ENCODE results near the gene TRAM2.

Gene TRAM2

DNA sequence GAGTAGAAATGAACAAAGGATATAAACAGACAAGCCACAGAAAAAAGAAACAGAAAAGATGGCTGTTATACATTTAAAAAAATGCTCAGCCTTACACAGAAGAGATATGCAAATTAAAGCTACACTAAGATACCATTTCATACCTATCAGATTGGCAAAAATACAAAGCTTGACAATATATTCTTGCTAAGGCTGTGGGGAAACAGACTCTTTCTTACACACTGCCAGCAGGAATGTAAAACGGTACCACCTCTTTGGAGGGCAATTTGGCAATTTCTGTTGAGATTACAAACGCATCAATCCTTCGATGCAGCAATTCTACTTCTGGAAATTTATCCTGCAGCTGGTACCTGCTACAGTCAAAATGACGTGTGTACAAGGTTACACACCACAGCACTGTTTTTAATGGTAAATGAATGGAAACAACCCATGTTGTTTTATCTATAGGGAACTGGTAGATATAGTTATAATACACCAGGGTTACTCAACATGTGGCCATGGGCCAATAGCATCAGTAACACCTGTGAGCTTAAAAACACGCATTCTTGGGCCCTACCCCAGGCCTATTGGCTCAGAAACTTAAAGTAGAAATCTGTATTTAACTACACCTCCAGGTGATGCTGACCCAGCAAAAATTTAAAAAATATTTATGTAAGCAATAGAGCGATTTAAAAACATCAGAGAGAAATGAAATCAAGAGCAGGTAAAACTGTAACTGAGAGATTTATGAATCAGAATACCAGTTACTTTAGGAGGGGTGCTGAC lies 53.3 kb downstream of the TRAM2 start:
- no peak for DNase-seq

GRCh38 chr6:52522655-52523054 lies 54.2 kb downstream of the TRAM2 start:
- DNase-seq: no peak

- no peak for DNase-seq
These were observed 54.7 kb downstream of the TRAM2 start for GRCh38 chr6:52522151-52522626.

DNA sequence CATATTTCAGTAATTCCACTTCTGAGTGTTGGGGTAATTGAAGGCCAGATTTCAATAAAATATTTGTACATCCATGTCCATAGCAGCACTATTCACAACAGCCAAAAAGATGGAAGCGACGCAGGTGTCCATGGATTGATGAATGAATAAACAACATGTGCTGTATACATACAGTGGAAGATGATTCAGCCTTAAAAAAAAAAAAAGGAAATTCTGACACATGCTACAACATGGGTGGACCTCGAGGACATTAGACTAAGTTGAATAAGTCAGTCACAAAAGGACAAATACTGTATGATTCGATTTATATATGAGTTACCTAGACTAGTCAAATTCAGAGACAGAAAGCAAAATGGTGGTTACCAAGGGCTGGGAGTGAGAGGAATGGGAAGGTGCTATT lies 57.2 kb downstream of the TRAM2 start:
- DNase-seq: no peak

- no peak for DNase-seq
These were observed 58.4 kb downstream of the TRAM2 start for GRCh38 chr6:52518279-52518945.

- DNase-seq: peak; percentile 61
These were observed 59.2 kb downstream of the TRAM2 start for GRCh38 chr6:52517502-52518278.

DNA sequence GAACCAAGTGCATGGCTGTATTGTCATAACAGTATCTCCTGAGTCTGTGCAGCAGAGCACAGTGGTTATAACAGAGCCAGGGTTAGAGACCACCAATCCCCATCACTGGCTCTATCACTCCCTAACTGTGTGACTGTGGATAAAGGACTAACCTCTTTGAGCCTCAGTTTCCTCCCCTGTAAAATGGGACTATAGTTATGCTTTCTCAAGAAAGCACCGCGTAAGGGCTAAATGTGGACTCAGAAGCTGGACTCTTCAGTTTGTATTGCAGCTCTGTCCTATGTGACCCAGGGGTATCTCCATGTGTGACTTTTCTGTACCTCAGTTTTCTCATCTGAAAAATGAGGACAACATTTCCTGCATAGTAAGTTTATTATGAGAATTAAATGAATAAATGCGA lies 59.9 kb downstream of the TRAM2 start:
- no peak for DNase-seq

GRCh38 chr6:52516269-52516668 lies 60.6 kb downstream of the TRAM2 start:
- no peak for DNase-seq

DNA sequence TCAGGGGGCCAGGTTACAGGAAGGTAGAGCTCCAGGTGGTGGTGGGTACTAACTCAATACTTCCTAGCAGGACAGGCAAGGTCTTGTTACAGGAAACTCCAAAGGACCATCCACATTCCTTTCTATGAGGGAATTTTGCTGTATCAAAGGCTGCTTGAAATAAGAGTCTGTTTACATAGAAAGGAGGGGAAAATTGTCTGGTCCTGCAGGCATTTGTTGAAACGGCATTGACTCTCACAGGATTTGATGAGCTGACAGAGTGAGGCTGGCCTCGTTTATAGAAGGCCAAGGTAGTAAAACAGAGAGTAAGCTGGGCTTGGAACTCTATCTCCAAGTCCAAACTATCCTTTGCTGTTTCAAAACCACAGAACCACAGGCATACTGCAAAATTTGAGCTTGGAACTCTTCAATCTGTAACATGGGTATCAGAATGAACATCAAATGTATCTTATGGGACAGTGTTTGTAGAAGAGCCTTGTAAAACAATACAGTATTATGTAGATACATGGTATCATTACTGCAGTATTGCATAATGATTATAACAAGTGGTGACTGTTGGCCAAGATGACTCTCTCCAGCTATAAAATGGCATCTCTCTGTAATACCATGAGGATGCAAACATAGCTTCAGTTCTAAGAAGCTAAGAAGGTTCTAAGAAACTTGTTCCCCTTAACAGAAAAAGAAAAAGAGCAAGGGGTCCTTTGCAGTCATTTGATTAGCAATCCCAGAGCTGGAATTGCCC lies 61.5 kb downstream of the TRAM2 start:
- DNase-seq: no peak

- DNase-seq: no peak
These were observed 62.3 kb downstream of the TRAM2 start for GRCh38 chr6:52514514-52514913.

GRCh38 chr6:52513896-52514295 lies 63.0 kb downstream of the TRAM2 start:
- no peak for DNase-seq

GRCh38 chr6:52513464-52513863 lies 63.4 kb downstream of the TRAM2 start:
- no peak for DNase-seq

DNA sequence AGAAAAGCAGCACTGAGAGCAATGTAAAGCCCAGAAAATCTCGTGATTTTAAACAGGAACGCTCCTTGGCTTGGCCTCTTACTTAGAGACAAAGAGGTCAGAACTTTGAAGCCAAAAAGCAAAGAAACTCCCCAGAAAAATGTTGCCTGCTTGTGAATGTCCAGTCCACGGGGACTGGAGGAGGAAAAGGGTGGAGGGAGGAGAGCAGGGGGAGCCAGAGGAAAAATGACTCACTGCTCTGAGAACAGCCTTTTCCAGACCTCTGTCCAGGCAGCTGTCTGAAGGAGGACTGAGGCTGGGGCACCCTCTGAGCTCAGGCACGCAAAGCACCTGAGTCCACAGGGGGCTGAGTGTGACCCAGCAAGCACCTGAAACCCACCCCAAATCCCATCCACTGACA lies 64.7 kb downstream of the TRAM2 start:
- no peak for DNase-seq

- DNase-seq: no peak
These were observed 65.2 kb downstream of the TRAM2 start for GRCh38 chr6:52511572-52512151.

- DNase-seq: no peak
These were observed 65.7 kb downstream of the TRAM2 start for GRCh38 chr6:52511163-52511562.

- DNase-seq: no peak
These were observed 66.7 kb downstream of the TRAM2 start for GRCh38 chr6:52510213-52510562.

DNA sequence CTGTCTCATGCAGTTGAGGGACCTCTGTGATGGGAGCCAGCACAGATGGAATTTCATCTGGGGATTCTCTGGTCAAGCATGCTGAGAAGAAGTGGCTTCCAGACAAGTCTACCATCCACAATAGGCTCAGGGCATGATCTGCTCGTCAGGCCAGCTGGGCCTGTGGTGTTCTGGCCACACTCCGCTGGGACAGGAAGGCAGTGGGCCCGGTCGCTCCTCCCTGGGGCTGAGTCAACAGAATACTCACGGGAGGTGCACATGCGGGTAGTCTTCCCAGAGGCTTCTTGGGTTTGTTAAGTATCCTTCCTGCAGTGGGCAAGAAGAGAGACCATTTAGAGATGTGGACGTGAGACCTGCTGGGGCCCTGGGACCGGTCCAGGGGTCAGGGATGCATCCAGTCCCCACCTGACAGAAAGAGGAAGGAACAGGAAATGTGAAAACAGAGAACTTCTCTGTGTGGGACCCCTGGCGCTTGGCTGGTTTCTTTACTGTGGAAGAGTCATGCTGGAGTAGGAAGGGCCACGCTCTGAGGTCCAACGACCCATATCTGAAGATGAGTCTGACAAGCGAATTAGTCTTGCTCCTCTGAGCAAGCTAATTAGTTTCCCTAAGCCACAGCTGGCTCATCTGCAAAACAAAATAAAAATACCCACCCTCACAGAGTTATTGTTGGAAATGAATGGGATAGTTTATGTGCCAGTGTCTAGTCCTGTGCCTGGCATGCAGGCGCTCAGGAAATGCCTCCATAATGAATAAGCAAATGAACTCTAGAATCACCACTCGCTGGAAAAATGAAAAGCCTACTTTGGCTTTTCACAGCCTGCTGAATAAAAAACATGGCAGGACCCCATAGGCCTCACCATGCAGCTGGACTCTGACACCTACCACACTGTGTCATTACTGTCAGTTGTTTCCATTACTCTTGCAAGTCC lies 67.3 kb downstream of the TRAM2 start:
- no peak for DNase-seq

- DNase-seq: no peak
These were observed 68.6 kb downstream of the TRAM2 start for GRCh38 chr6:52508261-52508739.

GRCh38 chr6:52507557-52508260 lies 69.2 kb downstream of the TRAM2 start:
- no peak for DNase-seq

DNA sequence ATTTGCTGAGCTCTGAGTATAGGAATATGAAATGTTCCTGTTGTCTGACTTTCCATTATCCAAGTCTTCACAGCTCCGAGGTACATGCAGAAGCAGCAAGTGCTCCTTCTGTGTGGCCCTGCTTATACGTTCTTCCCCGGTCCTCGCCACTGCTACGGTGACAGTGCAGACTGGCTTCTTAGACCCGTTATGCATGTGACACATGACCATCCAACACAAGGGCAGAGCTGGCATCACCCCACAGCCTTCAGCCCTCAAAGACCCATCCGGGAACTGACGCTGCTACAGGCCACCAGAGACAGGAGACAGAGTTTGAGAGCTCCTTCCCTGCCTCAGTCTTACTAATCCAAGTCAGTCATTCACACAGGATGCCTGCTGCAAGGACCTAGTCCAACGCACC lies 70.4 kb downstream of the TRAM2 start:
- DNase-seq: no peak
